Upper lobe of left lung (tissue), 4 donors: ENCODE results near the gene DNPEP.

ENCODE experiments used
- POLR2A ChIP-seq, 4 donors: fragments of 450-650 bp; IDR thresholded peaks; one replicate each; pipeline ENCODE4 v1.5.1; 2016 to 2017; ENCODE audit warnings: antibody characterized with exemption in 4 of 4, mild to moderate bottlenecking in 2 of 4
- POLR2AphosphoS5 ChIP-seq, 2 donors: sonication (generic); formaldehyde crosslinking; IDR thresholded peaks; one replicate each; pipeline ENCODE4 v1.5.1; 2017; ENCODE audit warnings: antibody characterized with exemption in 2 of 2
- TF ChIP-seq, protein P1 (sequence below), 6 experiments: fragments of 450-650 bp in 4 of 6; fragments of 200-600 bp in 2 of 6; sonication (generic) in 2 of 6; IDR thresholded peaks; one replicate each; pipeline ENCODE4 v1.5.1; 2016 to 2019; ENCODE audit warnings: antibody characterized with exemption in 6 of 6

DNA sequence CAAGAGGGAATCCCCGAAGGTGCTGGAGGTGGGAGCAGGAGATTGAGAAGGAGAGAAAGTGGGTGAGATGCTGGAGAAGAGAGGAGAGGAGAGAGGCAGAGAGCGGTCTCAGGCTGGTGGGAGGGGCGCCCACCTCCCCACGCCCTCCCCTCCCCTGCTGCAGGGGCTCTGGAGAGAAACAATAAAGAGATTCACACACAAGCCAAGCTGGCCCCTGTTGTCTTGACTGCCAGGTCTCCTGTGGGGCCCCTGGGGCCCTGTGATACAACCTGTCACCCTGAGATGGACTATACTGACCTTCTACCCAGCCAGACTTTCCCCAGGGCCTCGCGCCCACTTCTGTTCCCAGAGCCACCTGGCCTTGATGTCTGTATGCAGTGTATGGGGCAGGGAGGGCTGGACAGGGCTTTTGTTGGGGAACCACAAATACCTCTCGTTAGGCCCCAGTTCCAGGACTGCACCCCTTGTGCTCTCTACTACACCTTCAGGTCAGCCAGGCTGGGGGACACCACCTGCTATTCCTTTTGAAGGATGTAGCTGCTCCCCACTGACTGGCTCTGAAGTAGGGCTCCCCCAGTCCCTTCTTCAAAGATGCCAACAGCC is 38.9 kb upstream of the DNPEP start:
- TF ChIP-seq, protein P1, sequence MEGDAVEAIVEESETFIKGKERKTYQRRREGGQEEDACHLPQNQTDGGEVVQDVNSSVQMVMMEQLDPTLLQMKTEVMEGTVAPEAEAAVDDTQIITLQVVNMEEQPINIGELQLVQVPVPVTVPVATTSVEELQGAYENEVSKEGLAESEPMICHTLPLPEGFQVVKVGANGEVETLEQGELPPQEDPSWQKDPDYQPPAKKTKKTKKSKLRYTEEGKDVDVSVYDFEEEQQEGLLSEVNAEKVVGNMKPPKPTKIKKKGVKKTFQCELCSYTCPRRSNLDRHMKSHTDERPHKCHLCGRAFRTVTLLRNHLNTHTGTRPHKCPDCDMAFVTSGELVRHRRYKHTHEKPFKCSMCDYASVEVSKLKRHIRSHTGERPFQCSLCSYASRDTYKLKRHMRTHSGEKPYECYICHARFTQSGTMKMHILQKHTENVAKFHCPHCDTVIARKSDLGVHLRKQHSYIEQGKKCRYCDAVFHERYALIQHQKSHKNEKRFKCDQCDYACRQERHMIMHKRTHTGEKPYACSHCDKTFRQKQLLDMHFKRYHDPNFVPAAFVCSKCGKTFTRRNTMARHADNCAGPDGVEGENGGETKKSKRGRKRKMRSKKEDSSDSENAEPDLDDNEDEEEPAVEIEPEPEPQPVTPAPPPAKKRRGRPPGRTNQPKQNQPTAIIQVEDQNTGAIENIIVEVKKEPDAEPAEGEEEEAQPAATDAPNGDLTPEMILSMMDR (IDR thresholded peaks at IDR 0.05) = no peak
- TF ChIP-seq POLR2A (IDR thresholded peaks at IDR 0.05) (no peak), POLR2AphosphoS5 (IDR thresholded peaks at IDR 0.05) (no peak)
